DND-41 (cell line): Measurements from ENCODE around the gene EFNA4.
A peak's percentile ranks its signal among the peaks of the same experiment; 100 is the strongest.

Experiments
- ATAC-seq: fragments of 200-7000 bp; cut with Tn5 transposase; 3 replicates; pipeline ENCODE4 v1.9.1; 2021; ENCODE audit warnings: low read depth; ENCODE audit not compliant: insufficient read depth
- DNase-seq: peaks from one replicate; pipeline ENCODE4 v3.0.0-alpha.2; 2020
- H2AFZ ChIP-seq: 2 replicates; pipeline ENCODE4 v1.6.0; 2012; ENCODE audit warnings: low read depth, low read length
- H3K27ac ChIP-seq: 2 replicates; pipeline ENCODE4 v1.5.1; 2012; ENCODE audit warnings: low read length, inconsistent platforms
- H3K27me3 ChIP-seq: fragments of 200-600 bp; sonication (generic); 2 replicates; pipeline ENCODE4 v1.6.0; 2012; ENCODE audit warnings: low read length, mild to moderate bottlenecking, inconsistent platforms; ENCODE audit not compliant: insufficient read depth, poor library complexity
- H3K36me3 ChIP-seq: 2 replicates; pipeline ENCODE4 v1.5.1; 2012; ENCODE audit warnings: low read length, inconsistent platforms; ENCODE audit not compliant: insufficient read depth
- H3K4me1 ChIP-seq: 2 replicates; pipeline ENCODE4 v1.5.1; 2012; ENCODE audit warnings: mild to moderate bottlenecking, low read length; ENCODE audit not compliant: insufficient read depth
- H3K4me2 ChIP-seq: 2 replicates; pipeline ENCODE4 v1.6.0; 2012; ENCODE audit warnings: mild to moderate bottlenecking, moderate library complexity, low read length, inconsistent platforms; ENCODE audit not compliant: insufficient read depth
- H3K4me3 ChIP-seq, 2 experiments: fragments of 200-600 bp in 1 of 2; shearing (Covaris generic) in 1 of 2; 2 replicates each; pipeline ENCODE4 v1.5.1; 2012 to 2016; ENCODE audit warnings: inconsistent platforms in 2 of 2, low read length in 2 of 2, mild to moderate bottlenecking in 2 of 2, low read depth in 1 of 2, moderate library complexity in 1 of 2
- H3K79me2 ChIP-seq: 2 replicates; pipeline ENCODE4 v1.6.0; 2012; ENCODE audit warnings: low read length, inconsistent platforms; ENCODE audit not compliant: insufficient read depth
- H3K9ac ChIP-seq: 2 replicates; pipeline ENCODE4 v1.6.0; 2012; ENCODE audit warnings: low read depth, mild to moderate bottlenecking, inconsistent platforms, low read length, moderate library complexity
- H3K9me3 ChIP-seq: 2 replicates; pipeline ENCODE4 v1.5.1; 2012; ENCODE audit warnings: low read length, moderate library complexity, mild to moderate bottlenecking, inconsistent platforms; ENCODE audit not compliant: insufficient read depth, severe bottlenecking
- H4K20me1 ChIP-seq: 2 replicates; pipeline ENCODE4 v1.6.0; 2012; ENCODE audit warnings: low read length; ENCODE audit not compliant: insufficient read depth
- CTCF ChIP-seq: IDR thresholded peaks from 2 replicates; pipeline ENCODE4 v1.5.1; 2012; ENCODE audit warnings: borderline replicate concordance, low read length, moderate library complexity, mild to moderate bottlenecking; ENCODE audit not compliant: poor library complexity, severe bottlenecking; ENCODE audit errors: extremely low read depth
- EZH2 ChIP-seq: IDR thresholded peaks from 3 replicates; pipeline ENCODE4 v1.6.1; 2012; ENCODE audit warnings: borderline replicate concordance, low read depth, mild to moderate bottlenecking, moderate library complexity, low read length, inconsistent platforms; ENCODE audit not compliant: severe bottlenecking

EFNA4 gene

GRCh38 chr1:155060736-155061135 is 2.8 kb upstream of the EFNA4 start:
- Histone ChIP-seq H3K4me3 (no peak overlapping the region), H4K20me1 (peaks cover 40% of the 10 kb centered on the region), H3K27me3 (peaks cover 14% of the 10 kb centered on the region), H3K27ac (no peak overlapping the region), H3K4me2 (no peak overlapping the region), H3K4me1 (peaks cover 33% of the 10 kb centered on the region), H3K9ac (no peak overlapping the region), H3K9me3 (no peaks in the 10 kb centered on the region), H3K79me2 (peaks cover 3% of the 10 kb centered on the region), H3K36me3 (no peaks in the 10 kb centered on the region; the same call in 1 of the 2 replicates), H2AFZ (no peak overlapping the region)
- no peak for DNase-seq
- ATAC-seq = no peak
- TF ChIP-seq EZH2 (no peak), CTCF (no peak)

GRCh38 chr1:155061381-155062150 is 2.0 kb upstream of the EFNA4 start:
- H2AFZ ChIP-seq = no peak overlapping the region
- DNase-seq = peak; percentile 95
- H3K4me3 ChIP-seq = no peak overlapping the region
- H3K4me1 ChIP-seq = peaks cover 33% of the 10 kb centered on the region
- peak; percentile 71 for ATAC-seq
- TF ChIP-seq EZH2 = no peak
- peak; percentile 100 for TF ChIP-seq CTCF
- no peak overlapping the region for H3K27ac ChIP-seq
- H3K9ac ChIP-seq = no peak overlapping the region
- H4K20me1 ChIP-seq = peaks cover 40% of the 10 kb centered on the region
- peaks cover 11% of the 10 kb centered on the region for H3K27me3 ChIP-seq
- H3K4me2 ChIP-seq = peak overlapping the region; percentile 3; the same call in 1 of the 2 replicates
- peaks cover 3% of the 10 kb centered on the region; the same call in 1 of the 2 replicates for H3K36me3 ChIP-seq
- H3K9me3 ChIP-seq = no peaks in the 10 kb centered on the region
- H3K79me2 ChIP-seq = peaks cover 3% of the 10 kb centered on the region

- H4K20me1 ChIP-seq = peaks cover 39% of the 10 kb centered on the region
- H3K27me3 ChIP-seq = peaks cover 9% of the 10 kb centered on the region
- H3K36me3 ChIP-seq = peaks cover 7% of the 10 kb centered on the region; the same call in 1 of the 2 replicates
- no peak overlapping the region for H3K27ac ChIP-seq
- DNase-seq = no peak
- H3K9me3 ChIP-seq = no peaks in the 10 kb centered on the region
- H3K9ac ChIP-seq = no peak overlapping the region
- no peak overlapping the region for H2AFZ ChIP-seq
- no peak overlapping the region for H3K4me3 ChIP-seq
- H3K4me2 ChIP-seq = 0 out of 2 replicates have a peak overlapping the region, but pooled peaks have one; percentile 3
- peaks cover 3% of the 10 kb centered on the region for H3K79me2 ChIP-seq
- H3K4me1 ChIP-seq = peaks cover 33% of the 10 kb centered on the region
- TF ChIP-seq CTCF (no peak), EZH2 (no peak)
- ATAC-seq = no peak
Observed at GRCh38 chr1:155062151-155062686, 1.3 kb upstream of the EFNA4 start.
